Chondrocyte (in vitro differentiated cells): Measurements from ENCODE around the gene WWOX. TPM values are rescaled to one million over a fixed set of nuclear protein-coding genes. Genes with fewer than 3 reads are reported as not detected.

ENCODE experiments used
- DNase-seq: peaks from one replicate; pipeline ENCODE4 v3.0.0; 2021; ENCODE audit warnings: mixed read lengths, low spot score
- H3K27ac Mint-ChIP-seq: one replicate; pipeline ENCODE4 v1.8.0; 2021; ENCODE audit warnings: mild to moderate bottlenecking, moderate library complexity, mixed read lengths; ENCODE audit not compliant: unreplicated experiment
- H3K27me3 Mint-ChIP-seq: 2 replicates; pipeline ENCODE4 v1.8.0; 2021; ENCODE audit warnings: low read depth, mixed read lengths
- H3K36me3 Mint-ChIP-seq: 2 replicates; pipeline ENCODE4 v1.8.0; 2021; ENCODE audit warnings: low read depth, mixed read lengths
- H3K4me1 Mint-ChIP-seq: 2 replicates; pipeline ENCODE4 v1.8.0; 2021; ENCODE audit warnings: low read depth, mild to moderate bottlenecking, mixed read lengths
- H3K4me3 Mint-ChIP-seq: one replicate; pipeline ENCODE4 v1.8.0; 2021; ENCODE audit warnings: mild to moderate bottlenecking, moderate library complexity, mixed read lengths; ENCODE audit not compliant: unreplicated experiment
- H3K9me3 Mint-ChIP-seq: 2 replicates; pipeline ENCODE4 v1.8.0; 2021; ENCODE audit warnings: low read depth, mixed read lengths
- CTCF ChIP-seq: fragments of 200-600 bp; sonication (generic); IDR thresholded peaks from 2 replicates; pipeline ENCODE4 v1.5.0; 2021; ENCODE audit warnings: antibody characterized with exemption, mild to moderate bottlenecking, moderate library complexity
- total RNA-seq: library from RNA; stranded (reverse); gene quantifications from 3 replicates; pipeline ENCODE4 v1.2.1, GENCODE V29; 2021

The WWOX gene
- total RNA-seq, 1 donor from 2014 or later, result 12.1 TPM

GRCh38 chr16:78530283-78530682 is 430.8 kb downstream of the WWOX start:
- H3K9me3 Mint-ChIP-seq, result peaks cover 3% of the 10 kb centered on the region
- no peak for TF ChIP-seq CTCF

GRCh38 chr16:78535098-78535497 is 435.6 kb downstream of the WWOX start:
- Mint-ChIP-seq H3K36me3 (no peaks in the 10 kb centered on the region), H3K27me3 (no peaks in the 10 kb centered on the region), H3K9me3 (peaks cover 3% of the 10 kb centered on the region), H3K4me1 (no peaks in the 10 kb centered on the region), H3K27ac (no peak overlapping the region), H3K4me3 (no peak overlapping the region)
- no peak for TF ChIP-seq CTCF
- DNase-seq, result no peak

More at GRCh38 chr16:78530283-78530682, 430.8 kb downstream of the WWOX start:
- Mint-ChIP-seq H3K27ac (no peak overlapping the region), H3K4me3 (no peak overlapping the region), H3K27me3 (no peaks in the 10 kb centered on the region), H3K36me3 (no peaks in the 10 kb centered on the region), H3K4me1 (no peaks in the 10 kb centered on the region)
- DNase-seq, result no peak

- Mint-ChIP-seq H3K27ac (no peak overlapping the region), H3K36me3 (no peaks in the 10 kb centered on the region), H3K27me3 (no peaks in the 10 kb centered on the region), H3K4me1 (no peaks in the 10 kb centered on the region), H3K4me3 (no peak overlapping the region), H3K9me3 (peaks cover 3% of the 10 kb centered on the region)
- no peak for TF ChIP-seq CTCF
- DNase-seq, result no peak
These were observed 438.1 kb downstream of the WWOX start for GRCh38 chr16:78537511-78537910.

- Mint-ChIP-seq H3K9me3 (peaks cover 3% of the 10 kb centered on the region), H3K27ac (no peak overlapping the region), H3K27me3 (no peaks in the 10 kb centered on the region), H3K36me3 (no peaks in the 10 kb centered on the region), H3K4me3 (no peak overlapping the region), H3K4me1 (no peaks in the 10 kb centered on the region)
- DNase-seq, result no peak
- TF ChIP-seq CTCF, result no peak
These were observed 438.8 kb downstream of the WWOX start for GRCh38 chr16:78538292-78538691.

- Mint-ChIP-seq H3K36me3 (no peaks in the 10 kb centered on the region), H3K27me3 (no peaks in the 10 kb centered on the region), H3K4me3 (no peak overlapping the region), H3K27ac (no peak overlapping the region), H3K9me3 (no peaks in the 10 kb centered on the region), H3K4me1 (no peaks in the 10 kb centered on the region)
- DNase-seq, result no peak
- TF ChIP-seq CTCF, result no peak
These were observed 439.5 kb downstream of the WWOX start for GRCh38 chr16:78538919-78539318.
